Panc1 (cell line): ENCODE measurements around the gene STK10. TPM values are rescaled to one million over a fixed set of nuclear protein-coding genes. Genes with fewer than 3 reads are reported as not detected.

Experiments
- ATAC-seq: fragments of 200-7000 bp; cut with Tn5 transposase; 2 replicates; pipeline ENCODE4 v1.9.1; 2020; ENCODE audit warnings: mild to moderate bottlenecking, moderate library complexity
- BruUV-seq: library from RNA; stranded (reverse); fragments of 400-500 nt; replicated peaks from 2 replicates; lab custom pipeline; 2021; lab: Mats Ljungman, UMichigan
- CTCF ChIA-PET: fragments of 300-600 bp; sonication (Branson Sonifier 250); formaldehyde crosslinking; loops from one replicate; lab custom pipeline; 2022; ENCODE audit warnings: antibody characterized with exemption; lab: Charles Lee
- POLR2A ChIA-PET: fragments of 300-600 bp; sonication (Branson Sonifier 250); formaldehyde crosslinking; loops from one replicate; lab custom pipeline; 2022; ENCODE audit warnings: antibody characterized with exemption; lab: Charles Lee
- DNase-seq: peaks from one replicate; pipeline ENCODE4 v3.0.0-alpha.2; 2010; ENCODE audit warnings: low read depth, low spot score
- H3K27ac ChIP-seq: 2 replicates; pipeline ENCODE4 v1.5.1; 2011; ENCODE audit warnings: mild to moderate bottlenecking, low read length, inconsistent platforms
- H3K27me3 ChIP-seq: fragments of 200-500 bp; sonication (Bioruptor generic); 2 replicates; pipeline ENCODE4 v1.6.0; 2014; ENCODE audit warnings: low read length, inconsistent platforms; ENCODE audit not compliant: control insufficient read depth, insufficient read depth
- H3K36me3 ChIP-seq: fragments of 200-500 bp; sonication (Bioruptor generic); 2 replicates; pipeline ENCODE4 v1.5.1; 2014; ENCODE audit warnings: inconsistent platforms, mild to moderate bottlenecking, low read length, moderate library complexity; ENCODE audit not compliant: control insufficient read depth, insufficient read depth
- H3K4me1 ChIP-seq: 2 replicates; pipeline ENCODE4 v1.5.1; 2011; ENCODE audit warnings: inconsistent platforms, mild to moderate bottlenecking, low read length, moderate library complexity; ENCODE audit not compliant: control insufficient read depth, insufficient read depth
- H3K4me3 ChIP-seq, 2 experiments: 2 replicates each; pipeline ENCODE4 v1.5.1; 2011 to 2012; ENCODE audit warnings: low read depth in 2 of 2, low read length in 2 of 2, mild to moderate bottlenecking in 2 of 2, inconsistent platforms in 1 of 2, moderate library complexity in 1 of 2
- H3K9me3 ChIP-seq: fragments of 200-500 bp; sonication (Bioruptor generic); 2 replicates; pipeline ENCODE4 v1.5.1; 2014; ENCODE audit warnings: low read depth, mild to moderate bottlenecking, inconsistent platforms, low read length, moderate library complexity; ENCODE audit not compliant: control insufficient read depth, insufficient read depth
- POLR2AphosphoS5 ChIP-seq: IDR thresholded peaks from 2 replicates; pipeline ENCODE4 v1.6.1; 2012; ENCODE audit warnings: mild to moderate bottlenecking, low read depth, low read length, moderate library complexity
- REST ChIP-seq, 2 experiments: IDR thresholded peaks; 2 replicates each; pipeline ENCODE4 v1.6.1; 2011 to 2012; ENCODE audit warnings: low read depth in 2 of 2, control low read depth in 1 of 2, low read length in 1 of 2, mild to moderate bottlenecking in 1 of 2, moderate library complexity in 1 of 2; ENCODE audit not compliant: insufficient read depth in 1 of 2
- SIN3A ChIP-seq: IDR thresholded peaks from 2 replicates; pipeline ENCODE4 v1.6.1; 2012; ENCODE audit warnings: low read depth, mild to moderate bottlenecking, low read length, moderate library complexity, borderline replicate concordance; ENCODE audit not compliant: insufficient read depth
- TCF7L2 ChIP-seq: IDR thresholded peaks from 2 replicates; pipeline ENCODE4 v1.6.1; 2011; ENCODE audit warnings: mild to moderate bottlenecking, low read depth, low read length, inconsistent platforms
- in situ Hi-C: cut with HindIII; loops from 2 replicates; pipeline ENCODE4 v1.10.0; 2016; ENCODE audit warnings: low sequenced_read_pairs, low pct_unique_long_range_greater_than_20kb
- intact Hi-C: fragments of 100-400 bp; cut with micrococcal nuclease; formaldehyde crosslinking; loops from one replicate; pipeline ENCODE4 v1.10.0; 2022; ENCODE audit not compliant: unreplicated experiment
- total RNA-seq: library from RNA; stranded (reverse); gene quantifications from one replicate; pipeline ENCODE4 v1.2.1, GENCODE V29; 2021; ENCODE audit not compliant: unreplicated experiment
- TF ChIP-seq, protein P1 (sequence below): fragments of 450-650 bp; IDR thresholded peaks from 2 replicates; pipeline ENCODE4 v1.5.1; 2017; ENCODE audit warnings: mild to moderate bottlenecking

The STK10 gene
- total RNA-seq, 1 experiment from 2014 or later, result 34.9 TPM

- Histone ChIP-seq H3K36me3 (no peaks in the 10 kb centered on the region), H3K4me3 (no peak overlapping the region), H3K27me3 (no peaks in the 10 kb centered on the region), H3K4me1 (peaks cover 6% of the 10 kb centered on the region; the same call in 1 of the 2 replicates), H3K27ac (no peak overlapping the region), H3K9me3 (no peaks in the 10 kb centered on the region)
- intact Hi-C loops, result loop anchor here (10.0 kb wide), 1 partner anchor 90 kb away; the partner anchor contains the start of gene UBTD2
- in situ Hi-C loops, result no loop called here
- ChIA-PET POLR2A (interaction anchor here (0.6 kb wide), 2 partner anchors 136 to 278 kb away, joined by 5 to 9 read pairs; no protein-coding TSS in a partner anchor), CTCF (no interaction called here)
- TF ChIP-seq REST (IDR thresholded peaks at IDR 0.05; ENCODE audit: insufficient read depth in 1 of 2, low read depth in 2 of 2, low read length in 1 of 2) (no peak), SIN3A (no peak), TCF7L2 (no peak), POLR2AphosphoS5 (no peak)
- TF ChIP-seq, protein P1, sequence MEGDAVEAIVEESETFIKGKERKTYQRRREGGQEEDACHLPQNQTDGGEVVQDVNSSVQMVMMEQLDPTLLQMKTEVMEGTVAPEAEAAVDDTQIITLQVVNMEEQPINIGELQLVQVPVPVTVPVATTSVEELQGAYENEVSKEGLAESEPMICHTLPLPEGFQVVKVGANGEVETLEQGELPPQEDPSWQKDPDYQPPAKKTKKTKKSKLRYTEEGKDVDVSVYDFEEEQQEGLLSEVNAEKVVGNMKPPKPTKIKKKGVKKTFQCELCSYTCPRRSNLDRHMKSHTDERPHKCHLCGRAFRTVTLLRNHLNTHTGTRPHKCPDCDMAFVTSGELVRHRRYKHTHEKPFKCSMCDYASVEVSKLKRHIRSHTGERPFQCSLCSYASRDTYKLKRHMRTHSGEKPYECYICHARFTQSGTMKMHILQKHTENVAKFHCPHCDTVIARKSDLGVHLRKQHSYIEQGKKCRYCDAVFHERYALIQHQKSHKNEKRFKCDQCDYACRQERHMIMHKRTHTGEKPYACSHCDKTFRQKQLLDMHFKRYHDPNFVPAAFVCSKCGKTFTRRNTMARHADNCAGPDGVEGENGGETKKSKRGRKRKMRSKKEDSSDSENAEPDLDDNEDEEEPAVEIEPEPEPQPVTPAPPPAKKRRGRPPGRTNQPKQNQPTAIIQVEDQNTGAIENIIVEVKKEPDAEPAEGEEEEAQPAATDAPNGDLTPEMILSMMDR, result no peak
- ATAC-seq (peak; percentile 68), DNase-seq (no peak)
- BruUV-seq, result no TSS peak
These were observed 7.2 kb upstream of the STK10 start for GRCh38 chr5:172194985-172195774.

DNA sequence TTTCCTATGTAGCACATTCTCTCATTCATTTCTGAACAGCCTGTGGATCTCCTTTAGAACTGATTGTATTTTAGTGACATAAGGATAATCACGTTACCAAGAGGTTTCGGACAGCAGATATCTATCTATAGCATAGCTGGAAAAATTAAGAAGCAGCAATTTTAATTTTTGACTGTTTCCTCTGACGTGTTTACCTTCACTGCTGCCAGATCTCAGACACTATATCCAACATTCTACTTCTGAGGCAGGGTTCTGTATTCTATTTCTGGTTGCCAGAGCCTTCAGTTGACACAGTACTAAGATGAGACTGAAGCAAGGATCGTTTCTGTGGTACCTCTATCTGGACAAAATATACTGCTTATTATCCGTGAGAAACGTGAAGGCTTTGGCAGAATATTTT lies 5.8 kb upstream of the STK10 start, which contains the start of gene EFCAB9:
Gene EFCAB9 (plus strand): TSS at position 301 of the 400 bp plus-strand sequence. CDS start 1 bp downstream, at position 302.
- BruUV-seq, result no TSS peak
- Histone ChIP-seq H3K27ac (0 out of 2 replicates have a peak within 1 kb of the TSS, but pooled peaks have one; percentile 41), H3K36me3 (no peaks in the 10 kb centered on the region), H3K9me3 (no peaks in the 10 kb centered on the region), H3K4me3 (peak within 1 kb of the TSS; percentile 16 to 21; a peak in 2 of 4 replicates), H3K27me3 (no peaks in the 10 kb centered on the region), H3K4me1 (peaks cover 11% of the 10 kb centered on the region; the same call in 1 of the 2 replicates)
- intact Hi-C loops, result loop anchor here (10.0 kb wide), 1 partner anchor 91 kb away; the partner anchor contains the start of gene UBTD2
- ATAC-seq (no peak), DNase-seq (no peak)
- POLR2A ChIA-PET, result no interaction called here
- in situ Hi-C loops, result no loop called here
- CTCF ChIA-PET, result no interaction called here
- TF ChIP-seq REST (IDR thresholded peaks at IDR 0.05; ENCODE audit: insufficient read depth in 1 of 2, low read depth in 2 of 2, low read length in 1 of 2) (no peak), POLR2AphosphoS5 (no peak), TCF7L2 (no peak), SIN3A (no peak)
- TF ChIP-seq, protein P1, result no peak
